Stimulated activated CD4-positive, alpha-beta T cell treated with anti-CD3 and anti-CD28 coated beads, Interleukin-15, amount 100 ng/mL, for 24 hours (primary cell): ENCODE data around the gene NHLH1.
"Not testable (repeated sequence)": the region's sequence is repeated elsewhere in the genome, so short reads cannot be mapped to it uniquely, and the experiment has no call there.

Experiments
- DNase-seq: peaks from one replicate; pipeline ENCODE4 v3.0.0-alpha.2; 2020

Gene NHLH1

DNA sequence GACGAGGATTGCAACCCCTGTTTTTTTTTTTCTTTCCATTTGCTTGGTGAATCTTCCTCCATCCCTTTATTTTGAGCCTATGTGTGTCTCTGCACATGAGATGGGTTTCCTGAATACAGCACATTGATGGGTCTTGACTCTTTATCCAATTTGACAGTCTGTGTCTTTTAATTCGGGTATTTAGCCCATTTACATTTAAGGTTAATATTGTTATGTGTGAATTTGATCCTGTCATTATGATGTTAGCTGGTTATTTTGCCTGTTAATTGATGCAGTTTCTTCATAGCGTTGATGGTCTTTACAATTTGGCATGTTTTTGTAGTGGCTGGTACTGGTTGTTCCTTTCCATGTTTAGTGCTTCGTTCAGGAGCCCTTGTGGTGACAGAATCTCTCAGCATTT lies 21.5 kb downstream of the NHLH1 start:
- DNase-seq = not testable (repeated sequence)

DNA sequence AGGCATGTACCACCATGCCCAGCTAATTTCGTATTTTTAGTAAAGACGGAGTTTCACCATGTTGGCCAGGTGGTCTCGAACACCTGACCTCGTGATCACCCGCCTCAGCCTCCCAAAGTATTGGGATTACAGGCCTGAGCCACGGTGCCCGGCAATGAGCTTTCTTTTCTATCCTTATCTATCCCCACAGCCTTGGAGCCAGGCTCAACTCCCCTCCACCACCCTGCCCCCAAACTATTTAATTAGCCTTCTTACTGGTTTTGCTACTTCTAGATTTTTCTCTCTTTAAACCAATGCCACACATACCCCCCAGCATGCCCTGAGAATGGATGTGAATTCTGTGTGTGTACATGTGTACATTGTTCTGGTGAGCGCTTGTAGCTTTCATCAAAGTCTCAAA lies 27.8 kb downstream of the NHLH1 start:
- DNase-seq = no peak

DNA sequence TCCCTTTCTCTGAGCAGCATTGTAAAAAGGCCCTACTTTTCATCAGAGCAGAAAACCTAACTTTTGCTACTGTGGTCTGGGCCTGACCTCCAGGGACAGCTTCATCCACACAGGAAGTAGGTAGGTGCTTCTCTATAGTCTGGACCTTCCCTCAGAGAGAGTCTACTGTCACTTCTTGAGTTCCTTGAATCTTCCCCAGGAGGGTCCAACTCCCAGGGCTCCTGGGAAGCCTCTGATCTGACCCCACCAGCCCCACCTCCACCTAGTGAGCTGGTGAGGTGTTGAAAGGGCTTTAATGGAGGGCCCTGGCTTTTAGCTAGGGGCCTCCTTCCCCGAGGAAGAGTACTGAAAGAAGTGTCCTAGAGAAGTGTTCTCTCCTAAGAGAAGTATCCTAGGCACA lies 30.8 kb downstream of the NHLH1 start:
- DNase-seq = no peak

- DNase-seq = no peak
These were observed 32.0 kb downstream of the NHLH1 start for GRCh38 chr1:160398823-160399222.

- no peak for DNase-seq
These were observed 32.8 kb downstream of the NHLH1 start for GRCh38 chr1:160399544-160400222.

GRCh38 chr1:160400223-160400645 lies 33.4 kb downstream of the NHLH1 start, which contains the start of gene VANGL2:
Gene VANGL2 (plus strand): TSS chr1:160400564. CDS start chr1:160415838, 15,274 bp downstream.
- peak; percentile 64 for DNase-seq

GRCh38 chr1:160400646-160401486 lies 34.0 kb downstream of the NHLH1 start:
- DNase-seq = peak; percentile 17

- DNase-seq = no peak
These were observed 34.6 kb downstream of the NHLH1 start for GRCh38 chr1:160401487-160401805.

DNA sequence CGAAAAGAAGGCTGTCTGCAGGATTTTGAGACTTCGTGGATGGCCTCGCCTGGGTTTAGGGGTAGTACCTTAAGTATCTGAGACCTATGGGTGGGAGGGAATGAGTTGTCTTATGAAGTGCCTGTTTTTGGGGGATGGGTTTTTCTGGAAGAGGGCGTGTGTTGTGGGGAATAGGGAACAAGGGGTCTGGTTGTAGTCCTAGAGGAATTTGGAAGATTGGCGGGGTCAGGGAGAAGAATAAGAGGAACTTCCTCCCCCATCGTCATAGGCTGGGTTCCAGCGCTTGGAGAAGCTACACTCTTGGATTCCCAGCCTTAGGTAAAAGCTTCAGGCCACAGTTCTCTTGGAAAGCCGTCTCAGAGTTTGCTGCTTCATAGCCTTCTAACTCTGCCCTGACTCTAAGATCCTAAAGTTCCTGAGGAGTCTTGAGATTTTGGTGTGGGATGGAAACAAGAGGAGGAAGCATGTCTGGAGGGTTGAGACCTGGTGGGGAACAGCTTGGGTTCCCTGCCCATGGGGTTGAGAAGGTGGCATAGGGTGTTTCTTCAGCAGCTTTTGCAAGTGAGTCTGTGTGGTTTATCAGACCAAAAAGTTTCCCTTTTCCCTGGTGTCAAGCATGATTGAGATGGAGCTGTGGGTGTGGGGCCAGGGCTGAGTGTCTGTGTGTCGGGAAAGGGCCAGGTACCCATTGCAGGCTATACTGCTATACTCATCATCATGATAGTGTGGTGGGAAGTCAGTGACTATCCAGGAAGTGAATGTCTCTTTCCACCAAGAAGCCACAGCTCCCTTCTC lies 35.3 kb downstream of the NHLH1 start:
- DNase-seq = no peak

DNA sequence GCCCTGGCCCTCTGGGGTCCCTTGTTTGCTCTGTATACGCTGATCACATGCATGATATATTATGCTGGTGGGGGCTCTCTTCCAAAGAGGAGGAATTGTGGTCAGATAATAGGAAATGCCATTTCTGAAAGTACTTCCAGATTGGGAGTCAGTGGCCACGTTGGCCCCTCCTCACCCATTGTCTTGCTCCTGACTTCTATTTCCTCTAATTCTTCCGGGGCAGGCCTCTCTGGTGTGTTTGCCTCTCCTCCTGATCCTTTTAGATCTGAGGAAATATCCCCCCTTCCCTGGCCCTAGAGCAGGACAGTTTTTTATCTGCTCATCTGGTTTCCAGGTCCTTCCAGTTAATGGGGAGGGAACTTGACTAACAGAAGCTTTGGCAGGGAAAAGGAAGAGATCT lies 36.4 kb downstream of the NHLH1 start:
- DNase-seq = no peak

GRCh38 chr1:160404094-160404493 lies 37.2 kb downstream of the NHLH1 start:
- no peak for DNase-seq

DNA sequence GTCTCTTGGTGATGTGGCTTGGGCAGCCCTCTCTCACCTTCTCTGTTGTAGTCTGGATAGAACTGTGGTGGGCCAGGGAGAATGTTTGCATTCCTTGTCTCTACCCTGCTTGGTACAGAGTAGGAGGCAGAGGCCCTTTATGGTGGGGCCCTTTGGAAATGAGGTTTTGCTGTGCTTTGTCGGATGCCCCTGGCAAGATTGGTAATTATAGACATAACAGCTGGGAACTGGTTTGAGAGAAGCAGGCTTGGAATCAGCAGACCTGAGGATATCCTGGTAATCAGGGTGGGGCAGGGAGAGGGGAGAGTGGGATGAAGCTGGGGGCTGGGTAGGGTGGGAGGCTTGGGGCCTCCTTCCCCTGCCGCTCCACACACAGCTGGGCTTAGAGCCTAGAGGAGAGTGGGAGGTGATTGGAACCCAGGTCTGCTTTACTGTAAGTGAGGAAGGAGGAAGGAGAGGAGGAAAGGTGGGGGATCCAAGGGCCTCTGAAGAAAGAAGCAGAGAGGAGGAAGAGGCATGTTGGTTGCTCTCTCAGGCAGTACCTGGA lies 38.5 kb downstream of the NHLH1 start:
- no peak for DNase-seq

DNA sequence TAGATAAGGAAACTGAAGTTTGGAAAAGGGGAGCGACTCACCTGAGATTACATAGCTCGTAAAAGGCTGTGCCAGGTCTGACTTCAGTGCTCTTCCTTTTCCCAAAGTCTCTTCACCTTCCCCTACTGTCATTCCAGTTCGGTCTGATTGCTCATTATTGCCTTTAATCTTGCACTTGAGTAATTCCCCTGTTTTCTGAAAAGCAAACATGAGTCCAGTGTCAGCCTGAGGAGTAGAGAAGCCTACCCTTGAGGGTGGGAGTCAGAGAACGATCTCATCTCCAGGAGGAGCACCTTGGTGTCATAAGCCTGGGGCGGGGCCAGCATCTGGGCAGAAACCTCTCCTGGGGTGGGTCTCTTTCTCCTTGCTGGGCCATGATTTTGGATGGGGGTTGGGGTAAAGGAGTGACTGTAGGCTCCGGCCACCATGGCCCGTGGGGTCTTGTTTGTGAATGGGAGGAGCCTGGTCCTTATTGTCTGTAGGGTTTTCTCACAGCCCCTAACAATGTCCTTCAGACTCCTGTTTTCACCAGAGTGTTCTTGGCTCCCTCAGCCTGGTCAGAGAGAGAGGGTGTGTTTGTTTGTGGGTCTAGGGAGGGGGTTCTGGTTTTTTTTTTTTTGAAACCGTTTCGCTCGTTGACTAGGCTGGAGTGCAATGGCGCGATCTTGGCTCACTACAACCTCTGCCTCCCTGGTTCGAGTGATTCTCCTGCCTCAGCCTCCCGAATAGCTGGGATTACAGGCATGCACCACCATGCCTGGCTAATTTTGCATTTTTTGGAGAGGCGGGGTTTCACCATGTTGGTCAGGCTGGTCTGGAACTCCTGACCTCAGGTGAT lies 39.5 kb downstream of the NHLH1 start:
- DNase-seq = no peak

DNA sequence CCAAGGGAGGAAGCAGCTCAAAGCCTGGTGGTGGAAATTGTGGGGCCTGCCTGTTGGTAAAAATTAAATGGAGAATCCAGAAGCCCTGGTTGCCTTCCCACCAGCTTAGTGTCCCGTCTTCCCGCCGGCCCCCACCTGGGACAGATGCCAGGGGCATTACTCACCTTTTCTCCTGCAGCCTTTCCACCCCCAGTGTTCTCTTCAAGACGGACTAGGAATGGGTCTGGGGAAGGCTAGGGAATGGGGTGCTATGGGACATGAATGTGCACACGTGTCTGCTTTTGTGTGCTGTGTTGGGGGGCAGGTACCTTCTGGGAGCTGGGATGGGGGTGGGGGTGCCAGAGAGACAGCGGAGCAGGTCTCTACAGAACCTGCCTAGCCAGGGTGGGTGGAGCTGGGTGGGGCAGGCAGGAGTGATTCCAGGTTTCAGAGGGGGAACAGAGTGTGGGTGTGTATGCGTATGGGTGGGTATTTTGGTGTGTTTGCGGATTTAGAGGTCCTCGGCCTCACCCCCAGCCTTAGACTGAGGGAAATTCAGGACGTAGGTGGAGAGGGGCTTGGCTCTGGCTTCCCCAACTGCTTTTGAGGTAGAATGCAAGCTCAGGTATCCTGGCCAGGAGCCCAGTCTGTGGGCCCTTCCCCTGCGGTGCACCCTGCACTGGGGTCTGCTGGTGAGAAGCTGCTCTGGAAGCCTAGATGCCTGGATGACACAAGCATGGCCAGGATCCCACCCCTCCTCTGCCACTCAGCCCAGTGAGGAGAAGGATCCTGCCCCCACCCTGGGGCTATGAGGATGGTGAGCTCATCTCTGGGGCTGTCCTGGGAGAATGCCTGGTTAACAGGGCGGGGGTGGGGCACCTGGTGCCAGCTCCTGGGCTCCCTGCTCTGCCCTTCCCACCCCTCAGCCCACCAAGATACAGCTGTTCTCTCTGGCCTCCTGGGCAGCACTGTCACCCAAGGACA lies 41.2 kb downstream of the NHLH1 start:
- DNase-seq = no peak

DNA sequence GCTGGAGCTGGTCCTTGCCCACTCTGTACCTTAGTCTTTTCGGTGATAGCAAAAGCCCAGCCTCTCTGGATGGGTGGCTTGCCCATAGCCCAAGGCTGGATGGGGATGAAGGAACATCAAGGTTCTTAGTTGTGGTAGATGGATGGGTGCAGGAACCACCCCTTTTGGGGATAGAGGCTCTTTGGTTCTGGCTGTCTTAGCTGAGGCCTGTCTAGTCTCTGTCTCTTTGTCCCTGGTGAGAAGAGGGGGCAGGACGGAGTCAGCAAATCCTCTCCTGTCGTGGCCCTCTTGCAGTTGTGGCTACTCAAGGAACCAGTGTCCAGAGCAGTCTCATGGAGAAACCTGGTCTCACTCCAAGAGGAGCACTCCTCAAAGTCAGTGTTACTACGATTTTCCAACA lies 42.0 kb downstream of the NHLH1 start:
- DNase-seq = no peak

DNA sequence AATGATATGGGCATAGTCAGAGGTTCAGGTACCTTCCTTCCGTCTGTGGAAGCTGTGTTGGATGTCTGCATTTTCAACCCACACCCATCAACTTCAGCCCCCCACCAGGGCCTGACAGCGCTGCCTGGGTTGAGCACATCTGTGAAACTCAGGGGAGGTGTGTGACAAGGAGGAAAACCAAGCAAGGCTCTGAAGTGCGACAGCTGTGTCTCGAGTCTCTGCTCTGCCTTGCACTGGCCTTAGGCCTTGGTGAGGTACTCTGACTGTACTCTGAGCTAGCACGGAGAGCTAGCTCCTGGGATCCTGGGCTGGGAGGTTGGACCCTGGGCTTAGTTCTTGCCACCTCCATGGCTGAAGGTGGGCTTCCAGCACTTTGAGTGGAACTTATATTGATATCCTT lies 42.6 kb downstream of the NHLH1 start:
- no peak for DNase-seq

GRCh38 chr1:160410406-160411005 lies 43.6 kb downstream of the NHLH1 start:
- DNase-seq = no peak

GRCh38 chr1:160411271-160412027 lies 44.6 kb downstream of the NHLH1 start:
- DNase-seq = no peak

GRCh38 chr1:160412028-160412362 lies 45.1 kb downstream of the NHLH1 start:
- DNase-seq = no peak

DNA sequence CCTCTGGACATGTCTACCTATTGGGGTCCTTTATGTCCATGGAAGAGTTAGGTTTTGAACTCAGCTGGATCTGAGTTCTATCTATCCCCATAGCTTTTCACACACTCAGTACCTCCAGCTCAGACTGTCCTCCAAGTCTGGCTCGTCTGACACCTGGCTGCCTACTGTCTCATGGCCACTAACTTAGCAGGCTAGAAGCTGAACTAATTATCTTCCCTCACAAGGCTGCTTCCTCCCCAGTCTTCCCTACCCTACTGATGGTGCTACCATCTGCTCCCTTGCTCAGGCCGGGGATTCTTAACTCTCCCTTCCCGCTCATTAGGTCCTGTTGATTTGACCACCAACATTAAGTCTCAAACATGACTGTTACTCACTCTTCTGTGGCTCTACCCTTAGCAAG lies 46.8 kb downstream of the NHLH1 start:
- DNase-seq = no peak
